Airway epithelial cell (primary cell): ENCODE data around the gene ORAI1. TPM values are rescaled to one million over a fixed set of nuclear protein-coding genes. Genes with fewer than 3 reads are reported as not detected.

Experiments used
- total RNA-seq: library from RNA; depleted of rRNA; stranded (reverse); fragments of >200 nt; gene quantifications from 2 replicates; pipeline ENCODE4 v1.2.3, GENCODE V29; 2015

ORAI1 gene
- total RNA-seq: 14.1 and 14.5 TPM in 2 replicates

DNA sequence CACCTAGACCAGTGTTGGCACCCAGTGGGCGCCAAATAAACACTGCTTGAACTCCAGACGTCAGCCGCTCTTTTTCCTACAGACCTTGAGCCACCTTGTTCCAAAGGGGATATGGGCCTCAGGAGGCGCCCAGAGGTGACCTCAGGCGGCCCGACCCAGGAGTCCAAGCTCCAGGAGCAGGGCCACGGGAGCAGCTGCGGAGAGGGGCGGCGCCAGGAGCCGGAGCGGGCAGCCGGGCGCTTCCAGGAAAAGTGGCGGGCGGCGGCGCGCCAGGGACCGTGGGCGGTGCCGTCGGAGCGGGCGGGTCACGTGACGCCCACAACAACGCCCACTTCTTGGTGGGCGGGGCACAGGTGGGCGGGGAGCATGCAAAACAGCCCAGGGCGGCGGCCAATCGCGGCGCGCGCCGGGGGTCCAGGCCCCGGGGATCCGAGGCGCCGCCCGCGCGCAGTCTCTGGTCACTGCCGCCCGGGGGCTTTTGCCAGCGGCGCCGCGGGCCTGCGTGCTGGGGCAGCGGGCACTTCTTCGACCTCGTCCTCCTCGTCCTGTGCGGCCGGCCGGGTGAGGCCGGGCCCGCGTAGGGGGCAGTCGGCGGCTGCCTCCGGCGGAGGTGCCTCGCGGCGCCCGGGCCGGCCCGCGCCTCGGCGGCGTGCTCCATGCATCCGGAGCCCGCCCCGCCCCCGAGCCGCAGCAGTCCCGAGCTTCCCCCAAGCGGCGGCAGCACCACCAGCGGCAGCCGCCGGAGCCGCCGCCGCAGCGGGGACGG, at the start of gene ORAI1:
Gene ORAI1 (plus strand): TSS at position 444 of the 766 bp plus-strand sequence.

DNA sequence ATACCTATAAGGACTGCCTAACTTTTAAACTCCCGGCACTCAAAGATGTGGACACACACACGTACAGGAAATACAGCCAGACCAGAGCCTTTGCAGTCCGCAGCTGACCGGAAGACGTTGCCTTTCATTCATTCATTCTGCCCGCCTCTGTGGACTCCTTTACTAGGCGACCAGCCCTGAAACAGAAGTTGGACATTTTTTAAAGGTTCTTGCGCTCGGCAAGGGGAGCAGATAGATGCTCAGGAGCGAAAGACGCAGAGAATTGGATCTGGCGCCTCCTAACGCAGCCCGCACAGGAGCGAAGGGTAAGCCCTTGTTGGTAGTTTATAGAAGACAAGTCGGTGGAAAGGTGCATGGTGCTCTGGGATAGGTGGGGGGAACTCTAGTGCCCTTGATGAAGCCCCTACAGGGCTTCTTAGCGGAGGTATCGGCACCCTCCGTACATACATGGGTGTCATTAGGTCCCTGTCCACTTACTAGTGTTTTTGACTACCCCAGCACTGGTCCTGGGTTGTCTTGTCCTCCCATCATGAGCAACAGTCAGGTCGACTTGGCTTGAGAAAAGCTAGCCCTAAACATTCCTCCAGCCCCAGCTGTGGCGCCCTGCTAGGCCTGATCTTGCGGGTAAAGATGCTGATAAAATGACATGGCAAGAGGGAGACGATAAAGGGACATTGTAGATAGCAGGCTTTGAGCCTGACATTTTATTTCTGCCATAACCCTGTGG, 45.2 kb upstream of the ORAI1 start, which contains the start of gene KDM2B:
Gene KDM2B (minus strand): TSS at position 65 of the 727 bp plus-strand sequence. CDS start 112 bp downstream, outside the sequence.

DNA sequence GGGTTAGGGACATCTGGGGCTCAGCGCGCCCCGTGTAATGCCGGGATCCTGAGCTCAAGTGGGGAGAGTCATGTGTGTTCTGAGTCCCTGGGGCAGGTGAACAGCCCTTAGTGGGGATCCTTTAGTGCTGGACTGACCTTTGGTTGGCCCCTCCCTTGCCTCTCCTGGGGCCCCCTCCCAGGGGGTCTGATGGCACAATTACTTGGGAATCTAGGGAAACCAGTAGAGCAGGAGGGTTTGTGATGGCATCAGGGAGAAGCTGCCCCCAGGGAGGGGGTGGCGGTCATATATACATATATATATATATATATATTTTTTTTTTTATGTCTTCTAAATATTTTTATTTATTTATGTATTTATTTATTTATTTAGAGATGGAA, 43.2 kb downstream of the ORAI1 start, which contains the start of gene MORN3:
Gene MORN3 (minus strand): TSS at position 134 of the 380 bp plus-strand sequence. CDS start 171 bp downstream, outside the sequence.

Other genes with a start within 250 kb of the ORAI1 start
- gene RNF34, start 226.4 kb upstream of the ORAI1 start, total RNA-seq: 34.0 and 35.3 TPM in 2 replicates
- gene KDM2B, start 45.5 kb upstream of the ORAI1 start, total RNA-seq: 16.6 and 26.9 TPM in 2 replicates
- gene MORN3, start 43.1 kb downstream of the ORAI1 start, total RNA-seq: 0.21 TPM in 1 of 2 replicates, not detected in the other
- 4.2 and 7.4 TPM in 2 replicates for gene TMEM120B, start 86.2 kb downstream of the ORAI1 start, total RNA-seq
- gene RHOF, start 167.2 kb downstream of the ORAI1 start, total RNA-seq: 25.2 and 51.3 TPM in 2 replicates
- 3.9 and 6.1 TPM in 2 replicates for gene SETD1B, start 177.5 kb downstream of the ORAI1 start, total RNA-seq
- gene HPD, start 232.3 kb downstream of the ORAI1 start, total RNA-seq: not detected in 2 replicates